NCI-H2196 (cell line): Measurements from ENCODE around the gene TPX2.

Source experiments
- DNase-seq: peaks from one replicate; lab custom pipeline; 2025; ENCODE audit not compliant: unreplicated experiment; lab: John Stamatoyannopoulos, UW

The TPX2 gene

DNA sequence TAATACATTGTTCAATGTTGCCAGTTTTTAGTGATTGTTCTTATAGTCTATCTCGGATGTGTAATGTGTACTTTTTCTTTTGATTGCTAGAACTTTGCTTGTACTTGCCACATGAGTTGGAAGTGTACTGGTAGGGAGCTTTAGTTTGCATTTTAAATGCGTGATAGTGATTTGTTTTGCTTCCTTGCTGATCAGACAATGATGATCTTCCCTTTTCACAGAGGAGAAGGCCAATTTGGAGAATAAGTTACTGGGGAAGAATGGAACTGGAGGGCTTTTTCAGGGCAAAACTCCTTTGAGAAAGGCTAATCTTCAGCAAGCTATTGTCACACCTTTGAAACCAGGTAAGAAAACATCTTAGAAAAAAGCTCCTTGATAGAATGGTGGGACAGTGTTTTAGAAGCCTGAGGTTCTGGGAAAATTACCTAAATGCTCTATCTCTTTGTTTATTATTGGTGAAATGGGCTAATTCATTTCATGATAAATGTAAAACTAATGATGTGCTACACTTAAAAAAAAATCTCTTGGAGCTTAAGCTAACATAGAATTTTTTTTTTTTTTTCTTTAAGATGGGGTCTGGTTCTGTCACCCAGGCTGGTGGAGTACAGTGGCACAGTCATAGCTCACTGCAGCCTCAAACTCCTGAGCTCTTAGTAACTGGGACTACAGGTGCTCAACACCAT lies 20.9 kb downstream of the TPX2 start:
- DNase-seq: no peak

DNA sequence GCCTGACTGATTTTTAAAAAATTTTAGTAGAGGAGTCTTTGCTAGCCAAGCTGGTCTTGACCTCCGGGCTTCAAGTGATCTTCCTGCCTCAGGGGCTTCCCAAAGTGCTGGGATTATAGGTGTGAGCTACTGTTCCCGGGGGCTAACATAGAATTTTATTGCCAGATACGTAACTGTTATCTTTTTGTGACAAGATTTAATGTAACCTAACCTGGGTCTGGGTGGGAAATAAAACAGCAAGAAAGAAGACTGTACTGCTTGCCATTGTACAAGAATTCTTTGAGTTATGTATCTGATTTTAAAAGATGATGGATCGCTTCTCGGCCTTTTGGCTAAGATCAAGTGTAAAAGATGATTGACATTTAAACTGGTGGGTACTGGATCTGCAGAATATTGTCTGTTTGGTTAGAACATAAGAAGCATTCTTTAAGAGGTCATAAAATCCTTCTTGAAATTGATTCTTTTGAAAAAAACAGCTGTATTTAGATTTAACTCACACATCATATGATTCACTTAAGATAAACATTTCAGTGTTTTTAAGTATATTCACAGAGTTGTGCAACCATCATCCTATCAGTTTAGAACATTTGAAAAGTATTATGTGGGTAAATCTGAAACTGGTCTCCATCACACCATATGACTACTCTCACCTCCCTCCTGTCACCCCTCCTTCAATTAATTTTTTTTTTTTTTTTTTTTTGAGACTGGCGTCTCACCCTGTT lies 21.6 kb downstream of the TPX2 start:
- no peak for DNase-seq

DNA sequence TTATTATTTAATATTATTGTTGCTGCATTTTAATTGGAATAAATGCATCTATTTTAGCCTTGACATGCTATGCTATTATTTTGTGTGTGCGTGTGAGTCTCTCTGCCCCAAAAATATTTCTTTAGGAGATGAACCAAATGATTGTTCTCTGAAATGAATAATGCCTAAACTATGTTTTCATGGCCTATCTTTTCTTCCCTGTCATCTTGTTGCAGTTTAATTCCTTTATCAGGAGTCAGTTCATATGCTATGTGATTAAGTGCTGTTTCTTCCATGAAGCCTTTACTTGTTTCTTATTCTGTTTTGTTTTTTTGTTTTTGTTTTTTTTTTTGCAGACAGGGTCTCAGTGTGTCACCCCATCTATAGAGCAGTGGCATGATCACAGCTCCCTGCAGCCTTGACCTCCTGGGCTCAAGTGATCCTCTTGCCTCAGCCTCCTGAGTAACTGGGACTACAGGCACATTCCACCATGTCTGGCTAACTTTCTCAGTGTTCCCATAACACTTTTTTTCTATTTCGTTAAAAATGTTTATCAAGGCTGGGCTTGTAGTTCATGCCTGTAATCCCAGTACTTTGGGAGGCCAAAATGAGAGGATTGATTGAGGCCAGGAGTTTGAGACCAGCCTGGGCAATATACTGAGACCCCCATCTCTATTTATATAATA lies 25.7 kb downstream of the TPX2 start:
- no peak for DNase-seq

DNA sequence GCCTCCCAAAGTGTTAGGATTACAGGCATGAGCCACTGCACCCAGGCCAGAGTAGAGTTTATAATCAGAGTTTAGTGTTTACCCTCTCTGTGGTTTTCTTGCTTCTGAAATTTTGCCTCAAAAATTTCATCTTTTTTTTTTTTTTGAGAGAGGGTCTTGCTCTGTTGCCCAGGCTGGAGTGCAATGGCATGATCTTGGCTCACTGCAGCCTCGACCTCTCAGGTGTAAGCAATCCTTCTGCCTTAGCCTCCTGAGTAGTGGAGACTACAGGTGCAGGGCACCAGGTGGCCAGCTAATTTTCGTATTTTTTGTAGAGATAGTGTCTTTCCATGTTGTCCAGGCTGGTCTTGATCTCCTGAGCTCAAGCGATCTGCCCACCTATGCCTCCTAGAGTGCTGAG lies 28.7 kb downstream of the TPX2 start:
- no peak for DNase-seq

DNA sequence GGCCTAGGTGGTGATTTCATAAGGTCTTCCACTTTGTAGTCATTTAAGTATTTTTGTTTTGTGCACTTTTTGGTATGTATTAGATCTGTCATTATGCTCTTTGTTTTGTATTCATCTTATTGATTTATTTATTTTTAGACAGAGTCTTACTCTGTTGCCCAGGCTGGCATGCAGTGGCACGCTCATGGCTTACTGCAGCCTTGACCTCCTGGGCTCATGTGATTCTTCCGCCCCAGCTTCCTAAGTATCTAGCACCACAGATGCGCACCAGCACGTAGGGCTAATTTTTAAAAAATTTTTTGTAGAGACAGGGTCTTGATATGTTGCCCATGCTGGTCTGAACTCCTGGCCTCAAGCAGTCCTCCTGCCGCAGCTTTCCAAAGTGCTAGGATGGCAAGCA lies 30.6 kb downstream of the TPX2 start:
- no peak for DNase-seq

DNA sequence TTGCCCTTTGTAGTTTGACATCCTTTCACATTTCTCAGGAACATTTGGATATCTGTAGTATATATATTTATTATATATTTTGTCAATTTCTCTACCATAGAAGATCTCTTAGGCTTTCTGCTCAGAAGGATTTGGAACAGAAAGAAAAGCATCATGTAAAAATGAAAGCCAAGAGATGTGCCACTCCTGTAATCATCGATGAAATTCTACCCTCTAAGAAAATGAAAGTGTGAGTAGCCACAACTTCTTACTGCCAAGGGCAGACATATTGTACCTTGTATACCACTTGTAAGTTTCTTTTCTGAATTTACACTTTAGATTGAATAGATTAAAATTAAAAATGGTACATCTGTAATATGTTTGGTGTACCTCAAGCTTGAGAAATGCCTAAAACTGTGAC lies 31.2 kb downstream of the TPX2 start:
- DNase-seq: no peak

DNA sequence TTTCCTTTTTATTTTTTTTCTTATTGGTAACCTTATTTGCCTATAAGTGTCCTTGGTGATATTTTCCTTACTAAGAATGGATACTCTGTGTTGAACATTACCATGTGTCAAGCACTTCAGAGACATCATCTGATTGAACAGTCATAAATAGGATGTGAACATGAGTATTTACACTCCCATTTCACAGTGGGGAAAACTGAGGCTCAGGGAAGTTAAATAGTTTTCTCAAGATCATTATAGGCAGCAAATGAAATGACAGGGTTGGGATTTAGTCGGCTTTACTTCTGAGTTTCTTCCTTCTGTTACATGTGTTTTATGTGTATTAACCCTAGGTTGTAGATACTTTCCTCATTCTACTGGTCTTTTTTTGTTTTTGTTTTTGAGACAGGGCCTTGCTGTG lies 35.3 kb downstream of the TPX2 start:
- DNase-seq: no peak

DNA sequence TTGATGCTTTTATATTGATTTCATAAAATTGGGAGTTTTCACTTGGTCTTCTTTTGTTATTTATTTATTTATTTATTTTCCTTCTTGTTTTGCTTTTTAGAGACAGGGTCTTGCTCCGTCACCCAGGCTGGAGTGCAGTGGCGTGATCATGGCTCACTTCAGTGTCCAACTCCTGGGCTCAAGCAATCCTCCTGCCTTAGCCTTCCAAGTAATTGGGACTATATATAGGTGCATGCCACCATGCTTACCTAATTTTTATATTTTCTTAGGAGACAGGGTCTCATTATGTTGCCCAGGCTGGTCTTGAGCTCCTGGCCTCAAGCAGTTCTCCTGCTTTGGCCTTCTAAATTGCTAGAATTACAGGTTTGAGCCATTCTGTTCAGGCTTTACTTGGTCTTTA lies 41.7 kb downstream of the TPX2 start:
- DNase-seq: no peak

DNA sequence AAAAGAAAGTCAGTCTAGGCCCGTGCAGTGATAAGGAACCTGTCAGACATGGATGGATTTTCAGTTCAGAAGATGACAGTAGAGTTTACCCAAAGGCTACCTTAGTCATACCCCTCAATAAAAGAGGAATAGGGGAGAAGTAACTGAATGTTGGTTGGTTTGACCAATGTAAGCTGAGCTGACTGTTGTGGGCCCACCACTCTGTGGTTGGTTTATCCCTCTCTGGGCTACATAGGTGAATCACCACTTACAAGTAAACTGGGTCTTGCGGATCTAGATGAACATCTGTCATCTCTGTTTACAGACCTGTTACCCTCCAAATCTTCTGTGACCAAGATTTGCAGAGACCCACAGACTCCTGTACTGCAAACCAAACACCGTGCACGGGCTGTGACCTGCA lies 42.9 kb downstream of the TPX2 start:
- DNase-seq: no peak

DNA sequence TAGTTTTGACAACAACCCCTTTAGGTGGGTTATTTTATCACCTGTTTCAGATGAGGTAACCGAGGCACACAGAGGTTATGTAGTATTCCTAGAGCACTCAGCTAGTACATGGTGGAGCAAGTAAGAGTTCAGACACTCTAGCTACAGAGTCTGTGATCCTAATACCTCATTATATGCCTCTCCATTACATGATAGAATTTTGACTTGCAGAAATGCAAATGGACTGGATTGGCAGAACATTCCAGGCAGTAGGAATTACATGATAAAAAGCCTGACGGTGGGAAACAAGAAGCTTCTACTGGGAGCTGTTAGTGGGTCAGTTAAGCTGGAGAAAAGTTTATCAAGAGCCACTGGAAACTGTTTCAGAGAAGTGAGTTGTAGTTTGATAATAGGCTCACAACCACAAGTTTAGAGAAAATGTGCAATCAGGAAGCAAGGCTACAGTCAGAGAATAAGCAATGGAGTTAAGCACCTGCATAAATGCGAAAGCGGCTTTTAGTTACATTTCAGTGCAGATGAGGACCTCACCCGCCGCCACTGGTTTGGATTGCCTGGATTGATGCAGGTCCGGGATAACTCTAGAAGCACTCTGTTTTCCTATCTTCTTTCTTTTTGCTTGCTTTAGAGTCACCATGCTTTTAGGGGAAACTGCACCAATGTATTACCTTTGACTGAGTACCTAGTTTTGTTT lies 45.4 kb downstream of the TPX2 start:
- no peak for DNase-seq

DNA sequence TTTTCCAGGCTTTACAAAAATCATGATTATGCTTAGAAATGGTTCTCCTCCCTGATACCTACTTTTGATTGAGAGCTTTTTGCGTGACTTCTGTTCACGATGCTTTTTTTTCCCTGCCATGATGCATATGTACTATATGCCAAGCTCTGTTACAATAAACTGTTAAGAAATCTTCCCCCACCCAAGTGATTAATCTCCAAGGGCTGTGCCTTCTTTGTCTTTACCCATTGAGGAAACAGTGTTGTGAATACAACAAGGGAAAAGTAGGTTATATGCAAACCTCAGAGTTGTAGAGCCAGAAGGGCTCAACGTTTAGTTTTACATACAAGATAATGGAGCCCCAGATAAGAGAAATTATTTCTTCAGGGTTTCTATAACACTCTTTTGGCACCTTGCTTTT lies 46.0 kb downstream of the TPX2 start:
- no peak for DNase-seq

DNA sequence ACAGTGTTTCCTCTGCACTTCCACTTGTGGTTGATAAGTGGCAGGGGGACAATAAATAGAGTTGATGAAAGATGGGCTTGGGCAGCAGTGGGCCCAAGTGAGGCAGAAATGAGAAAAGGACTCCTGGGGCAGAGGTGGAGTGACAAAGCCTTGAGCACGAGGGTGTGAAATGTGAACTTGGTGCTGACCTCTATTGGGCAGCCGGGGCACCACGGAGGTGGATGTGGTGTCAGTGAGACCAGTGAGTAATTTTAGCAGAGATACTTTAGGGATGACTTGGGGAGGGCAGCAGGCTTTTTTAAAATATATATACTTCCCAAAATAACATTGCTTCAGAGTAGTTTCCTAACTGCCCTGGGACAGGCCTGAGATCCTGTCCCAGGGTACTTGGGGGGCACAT lies 49.5 kb downstream of the TPX2 start:
- DNase-seq: no peak

DNA sequence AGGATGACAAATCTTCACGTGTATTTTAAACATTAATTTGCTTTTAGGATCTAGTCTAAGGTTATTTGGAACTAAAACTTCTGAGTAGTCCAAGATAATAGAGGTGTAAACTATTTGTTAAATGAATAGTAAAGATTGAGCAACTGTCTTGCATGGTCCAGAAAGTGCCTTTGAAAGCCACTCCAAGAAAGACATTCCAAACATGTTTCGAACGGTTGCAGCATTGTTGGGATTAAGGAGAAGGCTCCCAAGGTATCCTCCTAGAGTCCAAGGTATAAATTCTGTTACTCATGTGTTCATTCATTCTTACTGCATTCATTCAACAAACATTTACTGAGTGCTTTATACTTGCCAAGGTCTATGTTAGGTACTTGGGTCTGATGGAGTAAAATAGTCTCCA lies 51.3 kb downstream of the TPX2 start:
- DNase-seq: no peak

DNA sequence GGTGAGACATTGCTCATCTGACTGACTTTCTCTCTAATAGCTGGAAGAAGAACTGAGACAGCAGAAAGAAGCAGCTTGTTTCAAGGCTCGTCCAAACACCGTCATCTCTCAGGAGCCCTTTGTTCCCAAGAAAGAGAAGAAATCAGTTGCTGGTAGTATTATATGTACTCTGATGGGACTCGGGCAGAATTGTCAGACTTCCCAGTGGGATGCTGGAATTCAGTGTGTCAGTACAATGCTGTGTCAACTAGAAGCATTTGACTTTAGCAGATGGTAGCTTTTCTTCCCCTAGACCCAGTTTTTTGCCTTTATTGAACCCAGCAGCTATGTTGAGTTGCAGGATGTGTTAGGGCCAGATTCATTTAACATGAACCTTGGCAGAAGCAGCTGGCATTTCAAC lies 58.3 kb downstream of the TPX2 start:
- no peak for DNase-seq

DNA sequence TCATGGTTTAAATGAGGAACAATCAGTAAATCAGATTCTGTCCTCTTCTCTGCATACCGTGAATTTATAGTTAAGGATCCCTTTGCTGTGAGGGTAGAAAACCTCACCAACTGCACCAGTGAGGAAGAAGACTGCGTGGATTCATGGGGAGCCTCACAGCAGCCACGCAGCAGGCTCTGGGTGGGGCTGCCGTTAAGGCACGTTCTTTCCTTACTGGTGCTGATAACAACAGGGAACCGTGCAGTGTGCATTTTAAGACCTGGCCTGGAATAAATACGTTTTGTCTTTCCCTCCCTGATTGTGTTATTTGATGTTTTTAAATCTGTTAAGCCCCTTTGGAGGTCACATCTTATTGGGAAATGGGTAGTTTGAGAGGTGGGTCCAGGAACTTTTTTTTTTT lies 62.4 kb downstream of the TPX2 start:
- no peak for DNase-seq

DNA sequence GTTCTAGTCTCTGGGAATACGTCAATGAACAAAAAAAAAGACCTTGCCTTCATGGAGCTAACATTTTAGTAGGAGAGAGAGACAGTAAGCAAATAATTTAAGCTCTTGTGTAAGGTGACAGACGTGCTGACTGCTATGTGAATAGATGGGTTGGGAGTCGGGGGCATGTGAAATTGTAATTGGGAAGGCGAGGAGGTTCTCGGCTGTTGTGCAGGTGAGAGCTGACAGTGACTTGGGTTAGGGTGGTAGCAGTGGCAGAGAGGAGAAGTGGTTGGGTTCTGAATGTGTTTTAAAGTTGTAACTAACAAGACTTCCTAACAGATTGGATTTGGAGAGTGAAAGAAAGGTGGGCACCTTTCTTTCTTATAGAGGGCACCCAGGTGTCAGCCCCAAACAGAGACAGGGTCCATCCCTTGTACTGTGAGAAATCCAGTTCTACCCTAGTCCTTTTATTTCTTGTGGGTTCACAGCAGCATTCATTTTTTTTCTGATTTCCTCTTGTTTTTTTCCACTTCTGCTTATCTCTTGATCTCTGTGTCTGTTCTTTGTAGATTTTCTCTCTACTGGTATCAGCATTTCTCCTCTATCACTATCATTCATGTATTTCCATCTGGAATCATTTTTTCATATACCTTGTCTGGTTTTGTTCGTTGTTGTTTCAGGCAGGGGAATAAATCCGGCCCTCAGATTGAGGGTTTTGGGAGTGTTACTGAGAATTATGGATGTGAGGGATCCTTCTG lies 64.6 kb downstream of the TPX2 start:
- DNase-seq: no peak

DNA sequence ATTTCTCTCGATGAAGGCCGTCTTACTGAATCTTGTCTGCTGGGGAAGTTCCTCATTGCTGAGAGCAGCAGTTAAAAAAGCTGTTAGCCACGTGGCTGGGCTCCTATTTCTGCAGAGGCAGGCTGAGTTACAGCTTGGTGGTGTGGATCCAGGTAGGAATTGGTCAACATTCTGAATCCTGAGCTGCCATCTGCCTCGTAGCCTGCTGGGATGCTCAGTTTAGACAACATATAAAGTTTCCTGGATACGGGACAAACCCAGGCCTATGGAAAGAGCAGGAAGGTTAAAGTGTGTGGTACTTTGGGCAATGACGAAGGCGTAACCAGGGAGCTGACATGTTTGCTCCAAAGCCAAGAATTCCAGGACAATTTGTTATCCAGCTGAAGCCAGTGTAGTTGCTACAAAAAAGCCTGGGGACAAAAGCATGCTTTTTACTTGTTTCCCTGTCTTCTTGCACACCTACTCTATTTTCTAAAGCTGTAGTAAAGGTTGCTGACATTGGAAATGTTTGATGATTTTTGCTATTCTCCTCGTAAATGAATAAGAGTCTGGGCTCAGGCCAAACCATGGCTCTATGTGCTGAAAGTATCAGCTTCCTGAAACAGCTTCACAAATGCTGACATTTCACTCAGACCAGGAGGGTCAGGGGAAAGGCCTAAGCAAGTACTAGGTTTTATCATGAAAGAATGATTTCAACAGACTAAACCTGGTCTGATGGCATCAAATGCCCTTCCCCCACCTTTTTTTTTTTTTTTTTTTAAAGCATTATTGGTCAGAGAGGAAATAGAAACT lies 67.7 kb downstream of the TPX2 start:
- no peak for DNase-seq

DNA sequence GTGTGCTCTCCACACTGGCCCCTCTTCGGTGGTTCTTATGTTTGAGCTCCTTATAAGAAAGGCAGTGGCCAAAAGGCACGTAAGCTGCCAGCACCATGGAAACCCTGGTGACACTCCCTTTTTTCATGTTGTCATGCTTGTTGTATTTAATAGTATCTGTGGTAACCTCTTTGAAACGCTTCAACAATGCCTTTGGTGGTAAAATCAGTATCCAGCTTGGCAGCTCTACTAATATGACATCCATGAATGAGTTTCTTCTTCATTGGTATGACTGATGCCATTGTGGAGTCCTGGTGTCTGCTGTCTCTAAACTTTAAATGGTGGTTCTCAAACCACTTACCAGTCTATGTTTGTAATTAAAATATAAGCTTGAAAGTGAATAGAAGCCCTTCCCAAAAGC lies 69.4 kb downstream of the TPX2 start:
- DNase-seq: no peak

DNA sequence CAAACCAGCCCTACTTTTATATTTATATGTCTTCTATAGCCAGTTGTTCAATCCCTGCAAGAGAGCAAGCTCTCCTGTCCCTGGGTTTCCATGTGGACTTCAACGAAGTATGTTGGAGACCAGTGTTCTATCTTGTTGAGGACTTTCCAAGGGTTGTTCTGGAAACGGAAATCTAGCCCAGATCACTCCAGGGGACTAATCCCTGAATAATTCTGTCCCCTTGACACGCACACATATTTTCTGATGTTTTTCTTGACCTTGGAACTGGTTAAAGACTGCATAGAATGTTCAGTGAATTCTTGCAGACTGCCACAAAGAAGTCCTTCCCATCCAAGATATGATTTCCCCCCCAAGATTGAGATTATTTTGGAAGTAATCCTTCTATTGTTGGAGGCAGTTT lies 70.6 kb downstream of the TPX2 start:
- DNase-seq: no peak

DNA sequence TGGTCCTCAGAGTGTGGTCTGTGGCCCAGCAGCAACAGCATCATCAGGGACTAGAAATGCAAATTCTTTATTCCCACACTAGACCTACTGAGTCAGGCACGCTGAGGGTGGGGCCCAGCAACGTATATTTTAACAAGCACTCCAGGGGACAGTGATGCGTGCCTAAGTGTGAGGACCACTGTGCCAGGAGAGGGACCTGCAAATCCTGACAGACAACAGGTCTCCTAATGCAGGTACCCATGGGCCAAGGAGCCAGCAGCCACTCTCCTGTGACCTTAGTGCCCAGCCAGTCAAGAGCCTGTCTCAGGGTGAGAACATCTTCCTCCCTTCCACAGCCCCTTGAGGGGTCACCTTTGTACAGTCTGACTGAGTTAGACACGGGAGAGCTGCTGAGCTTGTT lies 72.1 kb downstream of the TPX2 start:
- DNase-seq: no peak
